T47D (cell line): ENCODE measurements around the gene S1PR3.

ENCODE experiments used
- DNase-seq, 2 experiments: peaks; one replicate each; pipeline versions ENCODE4 v3.0.0 to v3.0.0-alpha.2; 2011 to 2012; ENCODE audit warnings: low read depth in 1 of 2, low spot score in 1 of 2
- JUND ChIP-seq: IDR thresholded peaks from 2 replicates; pipeline ENCODE4 v1.6.1; 2012; ENCODE audit warnings: low read depth
- in situ Hi-C: cut with HindIII; loops from 2 replicates; pipeline ENCODE4 v1.10.0; 2016; ENCODE audit warnings: low sequenced_read_pairs, low pct_unique_long_range_greater_than_20kb

S1PR3 gene

DNA sequence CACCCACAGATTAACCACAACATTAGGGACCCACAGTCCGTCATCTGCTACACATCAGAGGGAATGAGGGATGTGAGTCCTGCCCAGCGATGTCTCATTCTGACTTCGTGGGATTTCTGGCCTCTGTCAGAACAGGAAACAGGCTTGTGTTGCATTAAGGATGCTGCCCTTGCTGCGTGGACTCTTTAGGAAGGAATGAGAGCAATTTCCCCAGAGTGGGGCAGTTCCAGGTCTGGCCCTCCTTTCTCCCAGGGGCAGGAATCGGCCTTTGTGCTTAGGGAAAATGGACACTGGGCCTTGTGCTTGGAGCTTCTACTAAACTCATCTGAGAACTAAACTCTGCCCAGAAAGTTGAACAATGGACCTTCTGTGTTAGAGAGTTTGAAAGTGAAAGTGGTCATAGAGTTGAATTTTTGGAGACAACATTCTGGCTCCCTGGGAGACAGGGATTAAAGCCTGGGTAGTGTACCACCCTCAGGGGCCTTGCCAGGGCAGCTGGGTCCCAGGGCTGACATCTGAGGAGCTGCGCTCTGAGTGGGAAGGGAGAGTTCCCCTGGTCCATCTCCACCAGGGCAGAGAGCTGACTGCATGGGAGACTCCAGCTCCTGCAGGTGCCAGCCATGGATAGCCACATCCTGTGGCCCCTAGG lies 37.8 kb upstream of the S1PR3 start:
- no peak for TF ChIP-seq JUND
- DNase-seq = no peak
- in situ Hi-C loops = no loop called here

DNA sequence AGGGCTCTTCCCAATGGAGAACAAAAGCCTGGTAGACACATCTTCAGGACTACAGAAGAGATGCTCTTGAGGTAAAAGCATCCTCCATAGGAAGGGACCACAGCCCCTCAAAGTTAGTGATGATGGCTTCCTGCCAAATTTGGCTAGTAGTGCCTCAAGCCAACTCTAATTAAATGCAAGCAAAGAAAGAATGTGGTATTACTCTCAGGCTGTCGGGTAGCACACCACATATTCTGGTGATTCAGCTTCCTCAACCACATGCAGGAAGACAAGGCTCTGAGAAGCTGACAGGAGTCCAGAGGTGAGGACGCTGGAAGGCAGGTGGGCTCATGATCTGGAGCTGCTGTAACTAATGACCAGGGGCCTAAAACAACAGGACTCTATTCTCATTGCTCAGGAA lies 37.2 kb upstream of the S1PR3 start:
- in situ Hi-C loops = no loop called here
- TF ChIP-seq JUND = no peak
- DNase-seq = no peak

DNA sequence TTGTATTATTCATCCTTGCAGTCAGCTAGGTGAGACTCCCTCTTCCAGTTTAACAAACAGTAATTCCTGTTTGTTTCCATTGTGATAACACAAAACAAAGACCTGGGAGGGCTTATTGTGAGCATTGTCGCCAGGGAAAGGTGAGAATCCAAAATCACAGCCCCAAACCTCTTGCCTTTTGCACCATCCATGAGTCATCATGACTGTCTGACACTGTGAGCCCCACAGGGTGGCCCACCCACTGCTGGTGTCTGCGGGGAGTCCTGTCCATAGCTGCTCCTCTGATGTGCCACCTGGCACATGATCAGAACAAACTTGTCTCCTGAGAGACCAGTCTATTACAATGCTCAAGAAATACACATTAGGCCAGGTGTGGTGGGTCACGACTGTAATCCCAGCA lies 33.7 kb upstream of the S1PR3 start:
- no peak for TF ChIP-seq JUND
- in situ Hi-C loops = no loop called here
- no peak for DNase-seq

- in situ Hi-C loops = no loop called here
- TF ChIP-seq JUND = no peak
- no peak for DNase-seq
Measured at GRCh38 chr9:88959727-88960469, 31.4 kb upstream of the S1PR3 start.

GRCh38 chr9:88960632-88961031 lies 30.6 kb upstream of the S1PR3 start:
- in situ Hi-C loops = no loop called here

GRCh38 chr9:88965473-88965872 lies 25.8 kb upstream of the S1PR3 start:
- no peak for DNase-seq
- no peak for TF ChIP-seq JUND
- in situ Hi-C loops = no loop called here

More at GRCh38 chr9:88960632-88961031, 30.6 kb upstream of the S1PR3 start:
- no peak for DNase-seq
- no peak for TF ChIP-seq JUND

DNA sequence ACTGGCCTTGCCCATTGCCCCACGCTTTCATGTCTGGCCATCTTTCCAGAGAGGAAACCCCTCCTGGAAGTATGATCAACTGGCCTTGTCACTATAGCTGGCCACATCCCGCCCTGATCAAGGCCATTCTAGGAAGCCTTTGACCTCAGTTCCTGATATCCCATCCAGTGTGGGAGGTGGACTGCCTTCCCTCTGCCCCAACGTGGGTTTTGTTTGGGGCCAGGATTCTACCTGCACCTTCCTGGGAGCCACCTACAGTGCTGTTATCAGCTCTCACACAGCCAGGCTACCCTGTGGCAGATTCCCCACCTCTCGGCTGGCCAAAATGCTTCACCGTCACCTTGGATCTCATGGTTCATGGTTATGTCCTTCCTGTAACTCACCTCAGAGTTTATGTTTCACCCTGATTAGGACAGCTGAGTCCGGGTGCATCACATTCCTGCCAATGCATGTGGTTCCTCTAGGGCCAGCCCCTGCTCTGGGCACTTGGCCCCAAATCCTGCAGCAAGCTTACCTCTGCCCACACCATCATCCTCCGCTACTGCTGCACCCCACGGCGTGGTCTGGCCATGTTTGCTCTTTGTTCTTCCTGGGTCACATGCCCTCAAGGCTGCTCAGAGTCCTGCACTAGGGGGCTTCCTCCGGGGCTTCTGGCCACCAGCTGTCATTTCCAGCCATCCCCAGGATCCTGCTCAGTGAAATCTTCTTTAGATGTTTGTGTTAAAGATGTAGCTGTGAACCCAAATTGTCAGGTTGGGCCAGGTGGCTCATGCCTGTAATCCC lies 24.2 kb upstream of the S1PR3 start:
- in situ Hi-C loops = no loop called here
- no peak for DNase-seq
- TF ChIP-seq JUND = no peak

DNA sequence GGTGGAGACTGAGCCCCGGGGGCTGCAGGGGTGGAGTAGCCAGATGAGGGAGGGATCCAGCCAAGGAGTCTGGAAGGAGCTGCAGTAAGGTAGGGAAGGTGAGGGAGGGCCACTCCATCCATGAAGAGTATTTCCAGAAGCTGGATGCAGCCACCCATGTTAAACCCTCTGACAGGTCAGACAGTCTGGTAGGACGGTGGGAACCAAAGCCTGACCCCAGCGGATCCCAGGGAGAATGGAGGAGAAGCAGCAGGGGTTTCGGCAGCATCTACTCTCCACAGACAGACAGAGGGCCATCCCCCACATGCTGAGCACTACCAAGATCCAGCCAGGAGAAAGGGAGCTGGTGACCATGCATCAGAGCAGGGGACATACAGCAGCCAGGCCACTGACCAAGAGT lies 22.5 kb upstream of the S1PR3 start:
- in situ Hi-C loops = no loop called here
- DNase-seq = no peak
- TF ChIP-seq JUND = no peak

GRCh38 chr9:88969646-88970373 lies 21.5 kb upstream of the S1PR3 start:
- in situ Hi-C loops = no loop called here
- TF ChIP-seq JUND = no peak
- peak in 1 of 2 experiments; percentile 47 for DNase-seq

- TF ChIP-seq JUND = no peak
- no peak for DNase-seq
- in situ Hi-C loops = no loop called here
Measured at GRCh38 chr9:88971131-88971960, 19.9 kb upstream of the S1PR3 start.

DNA sequence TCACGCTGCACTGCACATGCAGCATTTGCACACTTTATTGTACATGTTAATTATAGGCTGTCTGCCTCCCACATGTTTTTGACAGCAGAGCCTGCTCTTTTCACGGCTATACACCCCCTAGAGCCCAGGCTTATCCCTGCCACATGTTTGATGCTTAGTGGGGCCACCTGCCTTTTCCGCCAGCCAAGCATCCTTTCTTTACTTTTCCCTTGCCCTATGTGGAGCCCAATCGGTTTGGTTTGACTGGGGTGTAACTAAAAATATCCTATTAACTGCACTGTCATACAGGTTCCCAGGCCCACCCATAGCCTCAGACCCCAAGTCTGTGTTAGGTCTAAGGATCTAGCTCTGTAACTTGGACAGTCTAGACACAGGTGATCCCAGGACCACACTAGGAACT lies 18.9 kb upstream of the S1PR3 start:
- no peak for DNase-seq
- in situ Hi-C loops = no loop called here
- TF ChIP-seq JUND = no peak
